Epithelial cell of esophagus (primary cell): ENCODE data around the gene BTF3.
A peak's percentile ranks its signal among the peaks of the same experiment; 100 is the strongest.

Experiments
- DNase-seq: peaks from one replicate; pipeline ENCODE4 v3.0.0; 2010; ENCODE audit warnings: low read depth
- H3K4me3 ChIP-seq: 2 replicates; pipeline ENCODE4 v1.5.1; 2011; ENCODE audit warnings: mild to moderate bottlenecking, low read length, control low read depth
- CTCF ChIP-seq: IDR thresholded peaks from 2 replicates; pipeline ENCODE4 v1.5.1; 2011; ENCODE audit warnings: low read depth, mild to moderate bottlenecking, low read length, control low read depth, inconsistent platforms; ENCODE audit not compliant: insufficient read depth; ENCODE audit errors: missing control alignments

The BTF3 gene

DNA sequence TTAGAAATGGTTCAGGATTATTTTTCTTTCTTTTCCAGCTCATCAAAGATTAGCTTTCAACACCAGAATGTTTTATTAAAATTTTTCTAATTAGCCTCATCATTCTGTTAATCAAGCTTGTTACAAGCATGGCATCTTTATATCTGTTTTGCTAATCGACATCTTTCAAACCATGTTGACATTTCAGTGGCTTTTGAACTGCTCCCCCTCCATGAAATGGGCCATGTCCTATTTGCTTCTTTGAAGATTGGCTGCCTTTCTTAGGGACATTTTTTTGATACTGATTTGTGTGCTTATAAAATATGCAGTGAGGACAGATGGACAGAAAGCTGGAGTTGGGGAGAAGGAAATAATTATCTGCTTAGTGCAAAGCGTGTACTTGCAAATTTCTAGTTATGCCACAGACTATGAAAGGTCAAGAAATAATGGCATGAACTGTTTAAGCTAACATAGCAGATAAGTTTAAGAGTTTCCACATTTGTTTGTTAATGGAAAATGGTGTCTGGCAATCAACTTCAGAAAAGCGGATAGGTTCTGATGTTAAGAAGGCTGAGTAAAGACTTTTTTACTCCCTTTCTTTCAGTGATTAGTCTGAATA is 27.5 kb downstream of the BTF3 start:
- no peak for TF ChIP-seq CTCF
- no peak overlapping the region for H3K4me3 ChIP-seq
- no peak for DNase-seq

DNA sequence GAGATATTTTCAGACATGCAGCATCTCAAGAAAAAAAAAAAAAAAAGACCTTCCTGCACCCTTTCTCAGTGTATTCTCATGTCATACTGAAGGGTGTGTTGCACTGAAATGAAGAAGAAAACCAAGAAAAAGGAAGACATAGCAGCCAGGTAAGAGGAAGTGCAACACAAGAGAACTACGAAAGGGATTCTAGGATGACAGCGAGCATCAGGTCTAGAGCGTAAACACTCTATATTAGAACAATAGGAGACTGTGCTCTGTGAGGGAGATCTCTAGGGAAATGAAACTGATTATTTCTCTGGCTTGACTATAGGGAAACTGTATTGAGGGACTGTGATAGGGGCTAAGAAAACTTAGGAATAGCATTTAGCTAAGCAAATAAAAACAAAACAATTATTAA is 30.0 kb downstream of the BTF3 start:
- H3K4me3 ChIP-seq: no peak overlapping the region
- DNase-seq: no peak
- no peak for TF ChIP-seq CTCF

DNA sequence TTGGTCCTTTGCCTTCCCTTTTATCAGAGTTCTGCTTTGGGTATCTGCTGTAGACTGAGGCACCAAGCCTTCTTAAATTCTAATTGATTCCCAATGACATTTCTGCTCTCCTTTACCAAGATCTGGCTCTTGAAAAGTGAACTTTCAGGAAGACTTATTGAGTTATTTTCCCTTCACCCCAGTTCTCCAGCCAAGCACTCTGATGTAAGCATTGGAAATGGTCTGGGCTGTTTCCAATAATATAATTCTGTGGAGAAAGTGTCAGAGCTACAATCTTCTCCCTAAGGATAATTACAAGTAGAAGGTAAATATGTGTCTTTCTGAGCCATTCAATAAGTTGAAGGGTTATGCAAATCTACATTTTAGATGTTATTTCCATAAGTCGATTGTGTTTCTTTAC is 30.8 kb downstream of the BTF3 start:
- TF ChIP-seq CTCF: no peak
- H3K4me3 ChIP-seq: no peak overlapping the region
- DNase-seq: no peak

- no peak for DNase-seq
- TF ChIP-seq CTCF: no peak
Measured at GRCh38 chr5:73531356-73531755, 33.1 kb downstream of the BTF3 start.

DNA sequence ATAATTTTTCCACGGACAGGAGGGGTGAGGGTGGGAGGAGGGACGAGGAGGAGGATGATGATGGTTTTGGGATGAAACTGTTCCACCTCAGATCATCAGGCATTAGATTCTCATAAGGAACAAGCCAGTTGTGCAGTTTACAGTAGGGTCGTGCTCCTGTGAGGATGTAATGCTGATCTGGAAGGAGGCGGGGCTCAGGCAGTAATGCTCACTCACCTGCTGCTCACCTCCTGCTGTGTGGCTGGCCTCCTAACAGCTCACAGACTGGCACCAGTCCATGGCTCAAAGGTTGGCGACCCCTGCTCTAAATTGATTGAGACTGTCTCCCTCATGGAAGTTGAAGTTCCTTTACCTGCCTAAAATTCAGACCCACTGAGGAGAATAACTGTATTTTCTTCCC is 34.0 kb downstream of the BTF3 start:
- no peak for TF ChIP-seq CTCF
- DNase-seq: no peak
- H3K4me3 ChIP-seq: no peak overlapping the region

More at GRCh38 chr5:73531356-73531755, 33.1 kb downstream of the BTF3 start:
- H3K4me3 ChIP-seq: no peak overlapping the region

GRCh38 chr5:73534011-73534644 is 35.9 kb downstream of the BTF3 start:
- no peak for TF ChIP-seq CTCF
- peak; percentile 31 for DNase-seq
- no peak overlapping the region for H3K4me3 ChIP-seq

- H3K4me3 ChIP-seq: no peak overlapping the region
- no peak for DNase-seq
- no peak for TF ChIP-seq CTCF
Measured at GRCh38 chr5:73534971-73535370, 36.7 kb downstream of the BTF3 start.
